Endothelial cell of umbilical vein (primary cell): ENCODE data around the gene CIDEA. TPM values are rescaled to one million over a fixed set of nuclear protein-coding genes. Genes with fewer than 3 reads are reported as not detected.

Experiments used
- BruUV-seq: library from RNA; stranded (reverse); fragments of 400-500 nt; replicated peaks from 2 replicates; lab custom pipeline; 2021; lab: Mats Ljungman, UMichigan
- CTCF ChIA-PET: fragments of 300-600, 350-600 bp; sonication (Branson Sonifier 250); formaldehyde crosslinking; loops from one replicate; lab custom pipeline; 2021; ENCODE audit warnings: antibody characterized with exemption, inconsistent platforms; lab: Charles Lee
- POLR2A ChIA-PET: fragments of 300-600, 350-600 bp; sonication (Branson Sonifier 250); formaldehyde crosslinking; loops from one replicate; lab custom pipeline; 2021; ENCODE audit warnings: antibody characterized with exemption, inconsistent platforms; lab: Charles Lee
- DNase-seq: peaks from one replicate; pipeline ENCODE4 v3.0.0-alpha.2; 2011; ENCODE audit warnings: low read depth, low spot score
- FAIRE-seq: peaks from 2 replicates; lab custom pipeline; 2011; peaks lifted over from hg19 to GRCh38; lab: Jason Lieb, UNC
- H2AFZ ChIP-seq: 2 replicates; pipeline ENCODE4 v1.6.0; 2012; ENCODE audit warnings: low read depth, low read length, control low read depth, inconsistent platforms
- H3K27ac ChIP-seq: 2 replicates; pipeline ENCODE4 v1.5.1; 2011; ENCODE audit warnings: low read depth, mild to moderate bottlenecking, control low read depth, low read length, moderate library complexity; ENCODE audit not compliant: insufficient read depth
- H3K27me3 ChIP-seq, 2 experiments: 2 replicates each; pipeline versions ENCODE4 v1.6.0 to v1.6.1; 2011; ENCODE audit warnings: low read length in 2 of 2, mixed read lengths in 1 of 2; ENCODE audit not compliant: control insufficient read depth in 2 of 2, insufficient read depth in 2 of 2
- H3K36me3 ChIP-seq, 2 experiments: 2 replicates in 1 of 2; 3 replicates in 1 of 2; pipeline ENCODE4 v1.5.1; 2011; ENCODE audit warnings: low read length in 2 of 2, mild to moderate bottlenecking in 1 of 2, moderate library complexity in 1 of 2; ENCODE audit not compliant: control insufficient read depth in 2 of 2, insufficient read depth in 2 of 2; ENCODE audit errors: extremely low read depth in 1 of 2
- H3K4me1 ChIP-seq: 3 replicates; pipeline ENCODE4 v1.5.1; 2011; ENCODE audit warnings: mild to moderate bottlenecking, low read length; ENCODE audit not compliant: control insufficient read depth, insufficient read depth; ENCODE audit errors: extremely low read depth
- H3K4me2 ChIP-seq: 2 replicates; pipeline ENCODE4 v1.6.1; 2011; ENCODE audit warnings: low read length, control low read depth, mixed read lengths; ENCODE audit not compliant: insufficient read depth
- H3K4me3 ChIP-seq, 3 experiments: fragments of 200-600 bp in 1 of 3; sonication (generic), shearing (Covaris generic) in 1 of 3; replicated peaks in 1 of 3; 2 replicates each; pipeline ENCODE4 v1.5.1; 2011 to 2016; ENCODE audit warnings: control low read depth in 3 of 3, low read length in 3 of 3, mild to moderate bottlenecking in 2 of 3, inconsistent platforms in 1 of 3, low read depth in 1 of 3, moderate library complexity in 1 of 3; ENCODE audit not compliant: insufficient read depth in 1 of 3
- H3K79me2 ChIP-seq: 2 replicates; pipeline ENCODE4 v1.6.0; 2012; ENCODE audit warnings: low read length, inconsistent platforms; ENCODE audit not compliant: control insufficient read depth, insufficient read depth
- H3K9ac ChIP-seq: replicated peaks from 2 replicates; pipeline ENCODE3; 2011; ENCODE audit warnings: low read length, control low read depth; ENCODE audit not compliant: insufficient read depth; ENCODE audit errors: extremely low read depth
- H3K9me1 ChIP-seq: replicated peaks from 3 replicates; pipeline ENCODE4 v1.6.0; 2011; ENCODE audit warnings: mild to moderate bottlenecking, low read length; ENCODE audit not compliant: control insufficient read depth, insufficient read depth; ENCODE audit errors: extremely low read depth
- H3K9me3 ChIP-seq: replicated peaks from 2 replicates; pipeline ENCODE4 v1.5.1; 2012; ENCODE audit warnings: low read length, inconsistent platforms; ENCODE audit not compliant: control insufficient read depth, insufficient read depth
- H4K20me1 ChIP-seq: replicated peaks from 2 replicates; pipeline ENCODE3; 2011; ENCODE audit warnings: mild to moderate bottlenecking, low read length; ENCODE audit not compliant: control insufficient read depth, insufficient read depth; ENCODE audit errors: extremely low read depth
- CTCF ChIP-seq, 2 donors: IDR thresholded peaks; 1 replicate in 1 of 2; 2 replicates in 1 of 2; pipeline ENCODE4 v1.5.1; 2011; ENCODE audit warnings: low read length in 2 of 2, mild to moderate bottlenecking in 2 of 2, moderate library complexity in 2 of 2, control low read depth in 1 of 2, inconsistent platforms in 1 of 2, low read depth in 1 of 2; ENCODE audit not compliant: insufficient read depth in 1 of 2; ENCODE audit errors: extremely low read depth in 1 of 2
- EZH2 ChIP-seq: IDR thresholded peaks from 2 replicates; pipeline ENCODE4 v1.6.1; 2012; ENCODE audit warnings: borderline replicate concordance, low read depth, mild to moderate bottlenecking, moderate library complexity, low read length, inconsistent platforms; ENCODE audit not compliant: severe bottlenecking
- FOS ChIP-seq: IDR thresholded peaks from 2 replicates; pipeline ENCODE4 v1.6.1; 2011; ENCODE audit warnings: mild to moderate bottlenecking, low read length, moderate library complexity, borderline replicate concordance; ENCODE audit not compliant: insufficient read depth
- GATA2 ChIP-seq: IDR thresholded peaks from 2 replicates; pipeline ENCODE4 v1.7.0; 2011; ENCODE audit warnings: low read depth, mild to moderate bottlenecking, moderate library complexity, mixed read lengths, low read length; ENCODE audit not compliant: insufficient read length, insufficient read depth
- JUN ChIP-seq: IDR thresholded peaks from 2 replicates; pipeline ENCODE4 v1.6.1; 2011; ENCODE audit warnings: borderline replicate concordance, low read depth; ENCODE audit not compliant: insufficient read length, insufficient read depth
- MYC ChIP-seq: IDR thresholded peaks from one replicate; pipeline ENCODE4 v1.6.1; 2011; ENCODE audit warnings: mild to moderate bottlenecking, low read depth, low read length
- POLR2A ChIP-seq: IDR thresholded peaks from 2 replicates; pipeline ENCODE4 v1.6.1; 2012; ENCODE audit warnings: low read depth, mild to moderate bottlenecking, control low read depth, low read length
- POLR2AphosphoS5 ChIP-seq: IDR thresholded peaks from 2 replicates; pipeline ENCODE4 v1.6.1; 2012; ENCODE audit warnings: low read depth, mild to moderate bottlenecking, control low read depth, low read length, moderate library complexity; ENCODE audit not compliant: insufficient read depth
- dilution Hi-C: fragments of 300-500 bp; cut with MboI; formaldehyde crosslinking; loops from one replicate; pipeline ENCODE4 v1.15.0; 2019; ENCODE audit warnings: low sequenced_read_pairs; ENCODE audit not compliant: extremely low pct_ligation_motif_present
- intact Hi-C: fragments of 100-400 bp; cut with micrococcal nuclease; formaldehyde crosslinking; loops from one replicate; pipeline ENCODE4 v1.10.0; 2022
- polyA plus RNA-seq, 4 experiments: library from polyadenylated mRNA; depleted of rRNA in 3 of 4; stranded (reverse) in 3 of 4; unstranded in 1 of 4; fragments of >200 nt; gene quantifications; 2 replicates each; pipeline versions ENCODE4 v1.2.1 to v1.2.3, GENCODE V29; 2011 to 2012; ENCODE audit warnings: missing spikeins in 1 of 4
- total RNA-seq: library from RNA; stranded (reverse); gene quantifications from 2 replicates; pipeline ENCODE4 v1.2.3, GENCODE V29; 2021
- TF ChIP-seq, protein P1 (sequence below): IDR thresholded peaks from 2 replicates; pipeline ENCODE4 v1.6.1; 2011; ENCODE audit not compliant: insufficient read depth, insufficient read length

The CIDEA gene
- total and polyA plus RNA-seq, 2 donors (not counting 3 experiments of a cell fraction or from before 2014, with no cell fraction given), result 0.42 TPM; not detected in 1

DNA sequence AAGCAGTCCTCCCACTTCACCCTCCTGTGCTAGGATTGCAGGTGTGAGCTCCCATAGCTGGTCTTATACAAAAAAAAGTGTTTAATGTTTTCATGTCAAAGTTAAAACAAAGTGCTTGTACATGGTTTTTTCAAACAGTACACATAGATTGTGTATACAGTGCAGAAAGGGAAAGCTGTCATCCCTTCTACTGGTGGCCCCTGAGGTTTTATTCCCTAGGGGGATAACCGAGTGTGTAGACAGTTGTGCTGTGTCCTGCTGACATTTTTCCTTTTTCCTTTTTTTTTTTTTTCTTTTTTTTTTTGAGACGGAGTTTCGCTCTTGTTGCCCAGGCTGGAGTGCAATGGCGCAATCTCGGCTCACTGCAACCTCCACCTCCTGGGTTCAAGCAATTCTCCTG lies 64.7 kb downstream of the CIDEA start:
- CTCF ChIA-PET, result interaction anchor here (1.2 to 4.6 kb wide), 5 partner anchors 9 to 47 kb away, joined by 3 to 46 read pairs (median 7); no protein-coding TSS in a partner anchor
- Histone ChIP-seq H4K20me1 (peaks cover 10% of the 10 kb centered on the region), H3K4me2 (no peak overlapping the region), H3K9me1 (no peaks in the 10 kb centered on the region), H3K4me1 (peaks cover 17% of the 10 kb centered on the region), H3K27me3 (no peaks in the 10 kb centered on the region), H3K27ac (no peak overlapping the region), H3K9me3 (no peaks in the 10 kb centered on the region), H3K9ac (no peak overlapping the region), H3K4me3 (no peak overlapping the region), H3K79me2 (peaks cover 89% of the 10 kb centered on the region), H3K36me3 (peaks cover 15 to 43% of the 10 kb centered on the region in 2 experiments), H2AFZ (no peak overlapping the region)
- no peak for DNase-seq
- POLR2A ChIA-PET, result interaction anchor here (1.0 to 1.8 kb wide), 2 partner anchors 11 to 36 kb away, joined by 3 to 4 read pairs; no protein-coding TSS in a partner anchor
- dilution Hi-C loops (no loop called here), intact Hi-C loops (no loop called here)
- BruUV-seq, result no TSS peak
- TF ChIP-seq GATA2, result no peak
- peak; percentile 26 for TF ChIP-seq POLR2A
- FAIRE-seq, result no peak

GRCh38 chr18:12321333-12321732 lies 67.2 kb downstream of the CIDEA start:
- dilution Hi-C loops (no loop called here), intact Hi-C loops (no loop called here)
- no peak overlapping the region for H3K4me3 ChIP-seq
- no peak overlapping the region for H3K4me2 ChIP-seq
- no peak overlapping the region for H3K9ac ChIP-seq
- no peaks in the 10 kb centered on the region for H3K9me1 ChIP-seq
- H3K36me3 ChIP-seq, result peaks cover 12 to 40% of the 10 kb centered on the region in 2 experiments
- ChIA-PET POLR2A (no interaction called here), CTCF (interaction anchor here (1.0 to 4.6 kb wide), 3 partner anchors 37 to 54 kb away, joined by 3 to 46 read pairs (median 3); no protein-coding TSS in a partner anchor)
- no peak overlapping the region for H3K27ac ChIP-seq
- no TSS peak for BruUV-seq
- H3K9me3 ChIP-seq, result no peaks in the 10 kb centered on the region
- peaks cover 3% of the 10 kb centered on the region for H4K20me1 ChIP-seq
- DNase-seq (no peak), FAIRE-seq (no peak)
- H2AFZ ChIP-seq, result no peak overlapping the region
- H3K79me2 ChIP-seq, result peaks cover 72% of the 10 kb centered on the region
- no peaks in the 10 kb centered on the region for H3K27me3 ChIP-seq
- no peaks in the 10 kb centered on the region for H3K4me1 ChIP-seq
- TF ChIP-seq EZH2 (no peak), CTCF (IDR thresholded peaks at IDR 0.05; ENCODE audit: extremely low read depth in 1 of 2, insufficient read depth in 1 of 2, low read depth in 1 of 2, low read length in 2 of 2) (no peak), FOS (no peak), JUN (no peak), POLR2A (no peak), MYC (no peak), POLR2AphosphoS5 (no peak), GATA2 (no peak)
- TF ChIP-seq, protein P1, sequence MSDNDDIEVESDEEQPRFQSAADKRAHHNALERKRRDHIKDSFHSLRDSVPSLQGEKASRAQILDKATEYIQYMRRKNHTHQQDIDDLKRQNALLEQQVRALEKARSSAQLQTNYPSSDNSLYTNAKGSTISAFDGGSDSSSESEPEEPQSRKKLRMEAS, result no peak
